Loucy (cell line): ENCODE measurements around the gene ARF6.

ENCODE experiments used
- EZH2phosphoT487 ChIP-seq: fragments of 200-600 bp; IDR thresholded peaks from 2 replicates; pipeline ENCODE4 v1.6.1; 2018; ENCODE audit warnings: antibody characterized with exemption, mild to moderate bottlenecking, moderate library complexity, borderline replicate concordance
- TF ChIP-seq, protein P1 (sequence below): fragments of 200-600 bp; sonication (generic); conservative IDR thresholded peaks from 2 replicates; pipeline ENCODE4 v1.5.1; 2014; ENCODE audit warnings: mild to moderate bottlenecking, antibody characterized with exemption, low read length

GRCh38 chr14:49933704-49934103 lies 40.8 kb downstream of the ARF6 start:
- TF ChIP-seq, protein P1, sequence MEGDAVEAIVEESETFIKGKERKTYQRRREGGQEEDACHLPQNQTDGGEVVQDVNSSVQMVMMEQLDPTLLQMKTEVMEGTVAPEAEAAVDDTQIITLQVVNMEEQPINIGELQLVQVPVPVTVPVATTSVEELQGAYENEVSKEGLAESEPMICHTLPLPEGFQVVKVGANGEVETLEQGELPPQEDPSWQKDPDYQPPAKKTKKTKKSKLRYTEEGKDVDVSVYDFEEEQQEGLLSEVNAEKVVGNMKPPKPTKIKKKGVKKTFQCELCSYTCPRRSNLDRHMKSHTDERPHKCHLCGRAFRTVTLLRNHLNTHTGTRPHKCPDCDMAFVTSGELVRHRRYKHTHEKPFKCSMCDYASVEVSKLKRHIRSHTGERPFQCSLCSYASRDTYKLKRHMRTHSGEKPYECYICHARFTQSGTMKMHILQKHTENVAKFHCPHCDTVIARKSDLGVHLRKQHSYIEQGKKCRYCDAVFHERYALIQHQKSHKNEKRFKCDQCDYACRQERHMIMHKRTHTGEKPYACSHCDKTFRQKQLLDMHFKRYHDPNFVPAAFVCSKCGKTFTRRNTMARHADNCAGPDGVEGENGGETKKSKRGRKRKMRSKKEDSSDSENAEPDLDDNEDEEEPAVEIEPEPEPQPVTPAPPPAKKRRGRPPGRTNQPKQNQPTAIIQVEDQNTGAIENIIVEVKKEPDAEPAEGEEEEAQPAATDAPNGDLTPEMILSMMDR, result no peak
- TF ChIP-seq EZH2phosphoT487, result no peak
